ENCODE measurements around the gene KIN.

DNA sequence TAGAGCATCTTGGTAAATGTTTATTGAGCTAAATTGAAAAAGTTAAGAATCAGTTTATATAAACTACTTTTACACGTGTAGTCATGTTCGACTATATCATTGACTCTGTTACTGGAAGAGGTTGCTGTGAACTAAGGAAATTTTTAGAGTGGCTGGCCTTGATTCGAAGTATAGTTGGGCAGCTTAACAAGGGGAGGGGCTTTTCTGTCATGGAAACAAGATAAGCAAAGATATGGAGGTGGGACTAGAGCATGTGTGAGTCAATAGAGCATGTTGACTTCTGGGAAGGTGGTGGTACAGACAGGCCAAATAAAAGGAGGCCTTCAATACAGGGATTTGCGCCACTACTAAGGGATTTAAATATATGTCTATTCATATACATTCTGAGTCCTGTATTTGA is 7.8 kb upstream of the KIN start:
- TF ChIP-seq, protein P1, sequence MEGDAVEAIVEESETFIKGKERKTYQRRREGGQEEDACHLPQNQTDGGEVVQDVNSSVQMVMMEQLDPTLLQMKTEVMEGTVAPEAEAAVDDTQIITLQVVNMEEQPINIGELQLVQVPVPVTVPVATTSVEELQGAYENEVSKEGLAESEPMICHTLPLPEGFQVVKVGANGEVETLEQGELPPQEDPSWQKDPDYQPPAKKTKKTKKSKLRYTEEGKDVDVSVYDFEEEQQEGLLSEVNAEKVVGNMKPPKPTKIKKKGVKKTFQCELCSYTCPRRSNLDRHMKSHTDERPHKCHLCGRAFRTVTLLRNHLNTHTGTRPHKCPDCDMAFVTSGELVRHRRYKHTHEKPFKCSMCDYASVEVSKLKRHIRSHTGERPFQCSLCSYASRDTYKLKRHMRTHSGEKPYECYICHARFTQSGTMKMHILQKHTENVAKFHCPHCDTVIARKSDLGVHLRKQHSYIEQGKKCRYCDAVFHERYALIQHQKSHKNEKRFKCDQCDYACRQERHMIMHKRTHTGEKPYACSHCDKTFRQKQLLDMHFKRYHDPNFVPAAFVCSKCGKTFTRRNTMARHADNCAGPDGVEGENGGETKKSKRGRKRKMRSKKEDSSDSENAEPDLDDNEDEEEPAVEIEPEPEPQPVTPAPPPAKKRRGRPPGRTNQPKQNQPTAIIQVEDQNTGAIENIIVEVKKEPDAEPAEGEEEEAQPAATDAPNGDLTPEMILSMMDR (IDR thresholded peaks at IDR 0.05): no peak
- TF ChIP-seq POLR2A (IDR thresholded peaks at IDR 0.05): no peak

Data from esophagus squamous epithelium (tissue), 4 donors.